Ammon's horn (tissue), 1 donor: ENCODE results near the gene MARS1.
"Not testable (repeated sequence)": the region's sequence is repeated elsewhere in the genome, so short reads cannot be mapped to it uniquely, and the experiment has no call there.

Source experiments
- DNase-seq: peaks from one replicate; pipeline ENCODE4 v3.0.0-alpha.2; 2016; ENCODE audit warnings: low spot score

Gene MARS1

GRCh38 chr12:57551637-57552305 is 63.9 kb downstream of the MARS1 start:
- no peak for DNase-seq

GRCh38 chr12:57552306-57552651 is 64.4 kb downstream of the MARS1 start:
- DNase-seq = no peak

GRCh38 chr12:57552835-57553313 is 65.0 kb downstream of the MARS1 start:
- DNase-seq = no peak

- DNase-seq = no peak
Observed at GRCh38 chr12:57553343-57554202, 65.7 kb downstream of the MARS1 start.

GRCh38 chr12:57554453-57554852 is 66.6 kb downstream of the MARS1 start:
- DNase-seq = no peak

GRCh38 chr12:57554897-57555296 is 67.0 kb downstream of the MARS1 start:
- DNase-seq = no peak

GRCh38 chr12:57558864-57559263 is 71.0 kb downstream of the MARS1 start:
- no peak for DNase-seq

GRCh38 chr12:57560516-57560915 is 72.6 kb downstream of the MARS1 start:
- no peak for DNase-seq

GRCh38 chr12:57561117-57561516 is 73.2 kb downstream of the MARS1 start:
- DNase-seq = not testable (repeated sequence)

- no peak for DNase-seq
Observed at GRCh38 chr12:57563358-57563757, 75.5 kb downstream of the MARS1 start.

- DNase-seq = no peak
Observed at GRCh38 chr12:57564178-57564740, 76.4 kb downstream of the MARS1 start.
